K562 (cell line): Measurements from ENCODE around the gene RNPEPL1. TPM values are rescaled to one million over a fixed set of nuclear protein-coding genes. Genes with fewer than 3 reads are reported as not detected.

Source experiments
- ATF7 ChIP-seq: fragments of 450-650 bp; IDR thresholded peaks from 2 replicates; pipeline ENCODE4 v1.7.1; 2014; ENCODE audit warnings: mild to moderate bottlenecking, moderate library complexity
- EP300 ChIP-seq: IDR thresholded peaks from 2 replicates; pipeline ENCODE4 v1.6.1; 2012; ENCODE audit warnings: low read length, improper control_type of control experiment
- FOXP1 ChIP-seq: sonication (generic); formaldehyde crosslinking; IDR thresholded peaks from 2 replicates; pipeline ENCODE4 v1.8.0; 2022; ENCODE audit warnings: mild to moderate bottlenecking, missing genetic modification reagents
- GABPA ChIP-seq: fragments of 200-800 bp; sonication (Bioruptor generic); conservative IDR thresholded peaks from 2 replicates; pipeline ENCODE4 v1.6.1; 2016; ENCODE audit warnings: low read depth, missing genetic modification characterization, missing compliant biosample characterization
- ILF3 ChIP-seq: fragments of 450-650 bp; IDR thresholded peaks from 2 replicates; pipeline ENCODE4 v1.6.1; 2018; ENCODE audit warnings: antibody characterized with exemption, mild to moderate bottlenecking, moderate library complexity, borderline replicate concordance
- JUND ChIP-seq, 2 experiments: IDR thresholded peaks; 2 replicates in 1 of 2; 3 replicates in 1 of 2; pipeline ENCODE4 v1.6.1; 2011; ENCODE audit warnings: borderline replicate concordance in 2 of 2, low read depth in 2 of 2, low read length in 2 of 2, improper control_type of control experiment in 1 of 2, missing biosample characterization in 1 of 2, missing genetic modification characterization in 1 of 2, missing genetic modification reagents in 1 of 2
- KDM5B ChIP-seq: fragments of 200-600 bp; sonication (generic); IDR thresholded peaks from 2 replicates; pipeline ENCODE4 v1.6.1; 2012; ENCODE audit warnings: low read depth, mild to moderate bottlenecking, moderate library complexity, low read length, control low read depth, inconsistent platforms; ENCODE audit not compliant: insufficient replicate concordance
- LCOR ChIP-seq: sonication (generic); formaldehyde crosslinking; IDR thresholded peaks from 2 replicates; pipeline ENCODE4 v1.8.0; 2022; ENCODE audit warnings: mild to moderate bottlenecking, missing genetic modification reagents
- MAFK ChIP-seq: IDR thresholded peaks from 2 replicates; pipeline ENCODE4 v1.6.1; 2011; ENCODE audit warnings: low read length, improper control_type of control experiment
- MAX ChIP-seq: sonication (generic); formaldehyde crosslinking; IDR thresholded peaks from 2 replicates; pipeline ENCODE4 v1.9.0; 2022; ENCODE audit warnings: mild to moderate bottlenecking, missing genetic modification reagents
- MNT ChIP-seq, 2 experiments: fragments of 450-650 bp; conservative IDR thresholded peaks; 2 replicates each; pipeline ENCODE4 v1.6.1; 2017; ENCODE audit warnings: mild to moderate bottlenecking in 2 of 2, moderate library complexity in 2 of 2
- MTA3 ChIP-seq: fragments of 450-650 bp; formaldehyde crosslinking; IDR thresholded peaks from 2 replicates; pipeline ENCODE4 v1.6.1; 2017; ENCODE audit warnings: mild to moderate bottlenecking, borderline replicate concordance
- NBN ChIP-seq: fragments of 450-650 bp; IDR thresholded peaks from 2 replicates; pipeline ENCODE4 v1.6.1; 2016; ENCODE audit warnings: low read depth, mild to moderate bottlenecking
- NFE2L1 ChIP-seq: fragments of 450-650 bp; IDR thresholded peaks from 2 replicates; pipeline ENCODE4 v1.6.1; 2016; ENCODE audit warnings: missing genetic modification characterization, low read depth, mild to moderate bottlenecking, missing compliant biosample characterization, moderate library complexity, borderline replicate concordance
- POLR2H ChIP-seq: IDR thresholded peaks from 2 replicates; pipeline ENCODE4 v1.6.1; 2016; ENCODE audit warnings: missing genetic modification characterization, low read depth, mild to moderate bottlenecking, control low read depth, missing compliant biosample characterization, moderate library complexity
- RCOR1 ChIP-seq, 2 experiments: IDR thresholded peaks; 2 replicates each; pipeline ENCODE4 v1.6.1; 2012; ENCODE audit warnings: low read depth in 2 of 2, low read length in 2 of 2, borderline replicate concordance in 1 of 2, improper control_type of control experiment in 1 of 2
- SLC30A9 ChIP-seq: fragments of 250-450 bp; sonication (Bioruptor Pico); IDR thresholded peaks from 2 replicates; pipeline ENCODE4 v1.8.0; 2022; ENCODE audit warnings: mild to moderate bottlenecking, moderate library complexity
- SPI1 ChIP-seq: IDR thresholded peaks from 2 replicates; pipeline ENCODE4 v1.6.1; 2011; ENCODE audit warnings: low read depth, low read length, control low read depth, borderline replicate concordance
- TAL1 ChIP-seq: fragments of 450-650 bp; IDR thresholded peaks from 2 replicates; pipeline ENCODE4 v1.6.1; 2016; ENCODE audit warnings: mild to moderate bottlenecking
- TCF3 ChIP-seq: sonication (generic); formaldehyde crosslinking; IDR thresholded peaks from 2 replicates; pipeline ENCODE4 v1.4.0; 2020; ENCODE audit warnings: mild to moderate bottlenecking, missing genetic modification reagents
- TCF7L2 ChIP-seq: fragments of 150-350 bp; IDR thresholded peaks from 2 replicates; pipeline ENCODE4 v1.6.1; 2016; ENCODE audit warnings: low read depth, mild to moderate bottlenecking, low read length, moderate library complexity
- TEAD4 ChIP-seq, 2 experiments: sonication (generic) in 1 of 2; formaldehyde crosslinking in 1 of 2; IDR thresholded peaks; 2 replicates each; pipeline versions ENCODE4 v1.6.1 to v1.8.0; 2012 to 2022; ENCODE audit warnings: borderline replicate concordance in 1 of 2, inconsistent platforms in 1 of 2, low read length in 1 of 2, mild to moderate bottlenecking in 1 of 2, missing genetic modification reagents in 1 of 2
- YY1 ChIP-seq, 3 experiments: IDR thresholded peaks; 2 replicates each; pipeline ENCODE4 v1.6.1; 2011; ENCODE audit warnings: low read length in 2 of 3, mild to moderate bottlenecking in 2 of 3, moderate library complexity in 2 of 3, borderline replicate concordance in 1 of 3, control low read depth in 1 of 3, low read depth in 1 of 3; ENCODE audit not compliant: insufficient read depth in 3 of 3, insufficient replicate concordance in 2 of 3, control insufficient read depth in 1 of 3, insufficient read length in 1 of 3; ENCODE audit errors: extremely low read depth in 1 of 3
- ZFP36 ChIP-seq: fragments of 150-350 bp; IDR thresholded peaks from 2 replicates; pipeline ENCODE4 v1.6.1; 2018; ENCODE audit warnings: low read length, low read depth; ENCODE audit not compliant: partially characterized antibody
- ZKSCAN8 ChIP-seq: fragments of 200-800 bp; sonication (Bioruptor generic); IDR thresholded peaks from 2 replicates; pipeline ENCODE4 v1.6.1; 2016; ENCODE audit warnings: missing genetic modification characterization, missing compliant biosample characterization
- ZNF3 ChIP-seq: fragments of 250-450 bp; sonication (Bioruptor Pico); IDR thresholded peaks from 2 replicates; pipeline ENCODE4 v1.5.0; 2021; ENCODE audit warnings: mild to moderate bottlenecking, moderate library complexity
- polyA plus RNA-seq, 8 experiments: library from polyadenylated mRNA; depleted of rRNA in 4 of 8; stranded (reverse) in 5 of 8; unstranded in 3 of 8; fragments of >200 nt; fragmentation: Nextera tagmentation in 2 of 8; fragmentation: Illumina TruSeq in 1 of 8; extraction: Ambion mirVana in 2 of 8; extraction: Trizol in 1 of 8; gene quantifications; 2 replicates each; pipeline versions ENCODE4 v1.2.1 to v1.2.3, GENCODE V29; 2011 to 2014; ENCODE audit warnings: inconsistent platforms in 1 of 8, missing spikeins in 1 of 8
- total RNA-seq, 7 experiments: library from RNA; depleted of rRNA in 6 of 7; stranded (reverse); fragments of >200 nt in 6 of 7; fragmentation: Illumina TruSeq in 2 of 7; extraction: Trizol in 2 of 7; gene quantifications; 2 replicates each; pipeline versions ENCODE4 v1.2.1 to v1.2.3, GENCODE V29; 2011 to 2021; ENCODE audit warnings: low replicate concordance in 1 of 7

Gene RNPEPL1
- total and polyA plus RNA-seq, 9 of the 15 experiments (the other 6 are each of a cell fraction or from before 2014, with no cell fraction given), result 0.07 to 38.7 (median 5.6) TPM

GRCh38 chr2:240584486-240585031, 16.3 kb downstream of the RNPEPL1 start (continued):
- peak; percentile 45; the same call in 1 of the 2 replicates for TF ChIP-seq JUND (IDR thresholded peaks at IDR 0.05; ENCODE audit: borderline replicate concordance, low read depth, low read length)
- no peak; the same call in 2 of the 3 replicates for TF ChIP-seq JUND (tag; IDR thresholded peaks at IDR 0.05; ENCODE audit: borderline replicate concordance, low read depth, low read length)
- TF ChIP-seq ZNF3 (CRISPR knock-in tag), result no peak
- peak; percentile 18 for TF ChIP-seq ZFP36
- TF ChIP-seq TAL1, result peak; percentile 10; the same call in 1 of the 2 replicates
- TF ChIP-seq TCF3 (CRISPR knock-in tag), result peak; percentile 41; the same call in 1 of the 2 replicates
- peak; percentile 53; the same call in 1 of the 2 replicates for TF ChIP-seq TEAD4 (IDR thresholded peaks at IDR 0.05; ENCODE audit: low read length)
- no peak for TF ChIP-seq TEAD4 (CRISPR knock-in tag; IDR thresholded peaks at IDR 0.05; ENCODE audit: borderline replicate concordance)
- TF ChIP-seq MNT (conservative IDR thresholded peaks at IDR 0.05), result peak in 1 of 2 experiments; percentile 54; a peak in 2 of 4 replicates
- TF ChIP-seq RCOR1 (IDR thresholded peaks at IDR 0.05; ENCODE audit: borderline replicate concordance in 1 of 2, low read depth in 2 of 2, low read length in 2 of 2), result 0 out of 4 replicates have a peak, but pooled peaks of 1 of the 2 experiments have one; percentile 8
- no peak for TF ChIP-seq NFE2L1 (tag)
- TF ChIP-seq FOXP1 (CRISPR knock-in tag), result no peak
- peak; percentile 55; the same call in 1 of the 2 replicates for TF ChIP-seq SPI1
- peak; percentile 45; the same call in 1 of the 2 replicates for TF ChIP-seq ATF7
- peak; percentile 88 for TF ChIP-seq MAX (CRISPR knock-in tag)
- TF ChIP-seq NBN, result no peak
- TF ChIP-seq SLC30A9 (CRISPR knock-in tag), result no peak
- peak; percentile 10 for TF ChIP-seq KDM5B
- TF ChIP-seq MAFK, result no peak
- TF ChIP-seq LCOR (CRISPR knock-in tag), result 0 out of 2 replicates have a peak, but pooled peaks have one; percentile 19
- TF ChIP-seq TCF7L2, result no peak
- TF ChIP-seq YY1 (IDR thresholded peaks at IDR 0.05; ENCODE audit: borderline replicate concordance in 1 of 3, control insufficient read depth in 1 of 3, extremely low read depth in 1 of 3, insufficient read depth in 3 of 3, insufficient read length in 1 of 3, insufficient replicate concordance in 2 of 3, low read depth in 1 of 3, low read length in 2 of 3), result peak in 1 of 3 experiments; percentile 10
- no peak for TF ChIP-seq POLR2H (tag)
- no peak for TF ChIP-seq GABPA (tag)
- peak; percentile 39; the same call in 1 of the 2 replicates for TF ChIP-seq EP300
- TF ChIP-seq ILF3, result no peak
- no peak for TF ChIP-seq ZKSCAN8 (CRISPR knock-in tag)
- no peak for TF ChIP-seq MTA3
